AG10803 (cell line): ENCODE results near the gene SERPINE1.

ENCODE experiments used
- DNase-seq: peaks from one replicate; pipeline ENCODE4 v3.0.0; 2010; ENCODE audit warnings: low read depth
- H3K4me3 ChIP-seq: 2 replicates; pipeline ENCODE4 v1.5.1; 2011; ENCODE audit warnings: mild to moderate bottlenecking, low read length, control low read depth
- CTCF ChIP-seq: conservative IDR thresholded peaks from 2 replicates; pipeline ENCODE4 v1.5.1; 2011; ENCODE audit warnings: mild to moderate bottlenecking, low read length, control low read depth, inconsistent platforms

Gene SERPINE1

GRCh38 chr7:101153969-101154692 is 27.2 kb downstream of the SERPINE1 start, which contains the start of gene AP1S1:
AP1S1 (plus strand) TSS chr7:101154476; CDS start chr7:101154515, 39 bp downstream.
- peak; percentile 94 for DNase-seq
- no peak for TF ChIP-seq CTCF
- peak within 1 kb of the TSS; percentile 84 for H3K4me3 ChIP-seq

GRCh38 chr7:101154693-101155102 is 27.8 kb downstream of the SERPINE1 start:
- H3K4me3 ChIP-seq: peak overlapping the region; percentile 84
- TF ChIP-seq CTCF: no peak
- DNase-seq: no peak

GRCh38 chr7:101155303-101155702 is 28.4 kb downstream of the SERPINE1 start:
- TF ChIP-seq CTCF: no peak
- no peak for DNase-seq
- H3K4me3 ChIP-seq: peak overlapping the region; percentile 84

- no peak for DNase-seq
- peak; percentile 30 for TF ChIP-seq CTCF
- no peak overlapping the region for H3K4me3 ChIP-seq
These were observed 29.4 kb downstream of the SERPINE1 start for GRCh38 chr7:101156277-101156676.

DNA sequence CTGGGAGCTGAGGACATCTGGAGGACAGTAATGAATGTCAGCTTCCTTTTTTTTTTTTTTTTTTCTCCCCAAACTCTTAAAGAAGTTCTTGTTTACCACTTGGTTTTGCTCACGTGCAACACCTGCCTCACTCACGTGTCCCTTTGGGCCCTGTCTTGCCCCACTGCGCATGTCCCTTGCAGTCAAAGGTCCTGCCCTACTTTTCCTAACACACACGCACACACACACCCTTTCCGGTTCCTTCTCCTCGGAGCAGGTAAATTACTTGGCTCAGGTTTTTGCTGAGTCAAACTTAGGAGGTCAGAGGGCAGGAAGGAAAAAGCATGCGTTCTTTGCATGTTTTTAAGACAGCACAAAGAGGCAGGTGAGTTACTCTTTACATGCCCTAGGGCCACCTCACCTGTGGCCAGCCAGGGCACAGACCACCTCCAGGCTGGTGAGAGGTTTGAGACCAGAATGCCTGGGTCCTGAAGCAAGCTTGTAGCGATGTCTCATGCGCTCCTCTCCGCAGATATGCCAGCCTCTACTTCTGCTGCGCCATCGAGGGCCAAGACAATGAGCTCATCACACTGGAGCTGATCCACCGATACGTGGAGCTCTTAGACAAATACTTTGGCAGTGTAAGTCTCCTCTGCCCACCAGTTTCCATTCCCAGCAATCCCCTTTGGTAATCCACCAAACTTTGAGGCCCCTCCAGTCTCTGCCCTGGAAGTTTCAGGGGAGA is 30.1 kb downstream of the SERPINE1 start:
- TF ChIP-seq CTCF: no peak
- no peak overlapping the region for H3K4me3 ChIP-seq
- DNase-seq: no peak

DNA sequence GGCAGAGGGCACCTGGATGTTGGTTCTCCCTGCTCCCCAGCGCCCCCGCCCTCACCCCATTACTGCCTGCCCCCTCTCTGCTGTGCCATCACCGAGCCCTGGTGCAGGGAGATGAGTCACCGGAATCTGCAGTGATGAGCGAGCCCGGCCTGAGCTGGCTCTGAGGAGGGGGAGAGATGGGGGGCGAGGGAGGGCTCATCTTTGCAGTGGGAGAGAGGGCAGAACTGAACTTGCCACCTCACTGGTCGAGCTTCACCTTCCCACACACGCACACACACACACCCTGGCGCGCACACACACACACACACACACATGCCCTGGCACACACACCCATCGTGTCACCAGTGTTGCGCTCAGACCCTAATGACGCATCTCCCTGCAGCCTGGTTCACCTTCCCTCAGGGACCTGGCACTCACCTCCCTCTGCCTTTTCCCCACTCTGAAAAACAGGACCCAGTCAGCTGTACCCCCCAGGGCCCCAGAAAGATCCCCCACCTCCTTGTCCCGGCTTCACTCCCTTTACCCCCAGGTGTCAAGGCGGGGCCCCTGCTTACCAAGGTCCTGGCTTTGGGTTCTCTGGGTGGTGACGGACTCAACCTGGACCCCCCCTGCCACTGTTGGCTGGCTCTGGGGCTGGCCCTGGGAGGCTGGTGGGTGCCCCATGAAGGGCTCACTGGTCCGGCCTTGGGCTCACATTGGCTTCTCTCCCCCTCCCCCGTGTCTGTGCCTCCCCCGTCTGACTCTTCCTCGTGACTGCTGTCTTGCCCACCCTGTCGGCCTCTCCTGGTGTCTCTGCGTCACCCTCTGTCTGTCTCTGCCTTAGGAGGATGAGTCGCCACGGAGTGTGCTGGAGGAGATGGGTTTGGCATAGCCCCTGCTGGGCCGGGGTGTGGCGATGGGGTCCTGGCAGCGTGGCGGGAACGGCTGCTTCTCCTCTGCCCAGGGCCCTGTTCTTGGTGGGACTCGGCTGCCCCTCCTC is 33.1 kb downstream of the SERPINE1 start:
- no peak for TF ChIP-seq CTCF
- no peak for DNase-seq
- H3K4me3 ChIP-seq: no peak overlapping the region
